ENCODE measurements around the gene ST7L.

The ST7L gene

DNA sequence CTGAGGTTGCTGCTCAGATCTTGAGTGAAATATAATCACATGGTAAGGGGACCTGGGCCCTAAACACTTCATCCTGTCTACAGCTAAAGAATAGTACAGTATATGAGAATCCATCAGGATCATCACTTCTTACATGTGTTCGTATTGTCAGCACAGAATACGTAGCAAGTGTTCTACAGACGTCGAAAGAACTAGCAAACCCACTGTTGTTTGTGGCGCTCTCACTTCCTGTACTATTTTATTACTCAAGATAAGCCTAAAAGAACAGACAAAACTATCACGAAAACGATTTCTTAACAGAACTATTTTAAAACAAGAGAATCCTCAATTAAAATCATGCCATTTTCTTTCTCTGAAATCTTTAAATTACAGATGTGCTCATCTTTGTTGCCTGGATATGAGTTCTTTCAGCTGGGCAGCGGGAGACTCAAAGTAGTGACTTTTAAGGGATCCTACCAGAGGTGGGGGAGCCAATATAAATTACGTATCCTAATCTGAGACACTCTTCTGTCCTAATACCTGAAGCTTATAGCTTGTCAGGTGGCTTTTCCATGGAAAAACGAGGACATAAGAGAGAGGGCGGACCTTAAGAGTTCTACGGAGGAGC, 724 bp downstream of the ST7L start:
- DNase-seq = no peak

DNA sequence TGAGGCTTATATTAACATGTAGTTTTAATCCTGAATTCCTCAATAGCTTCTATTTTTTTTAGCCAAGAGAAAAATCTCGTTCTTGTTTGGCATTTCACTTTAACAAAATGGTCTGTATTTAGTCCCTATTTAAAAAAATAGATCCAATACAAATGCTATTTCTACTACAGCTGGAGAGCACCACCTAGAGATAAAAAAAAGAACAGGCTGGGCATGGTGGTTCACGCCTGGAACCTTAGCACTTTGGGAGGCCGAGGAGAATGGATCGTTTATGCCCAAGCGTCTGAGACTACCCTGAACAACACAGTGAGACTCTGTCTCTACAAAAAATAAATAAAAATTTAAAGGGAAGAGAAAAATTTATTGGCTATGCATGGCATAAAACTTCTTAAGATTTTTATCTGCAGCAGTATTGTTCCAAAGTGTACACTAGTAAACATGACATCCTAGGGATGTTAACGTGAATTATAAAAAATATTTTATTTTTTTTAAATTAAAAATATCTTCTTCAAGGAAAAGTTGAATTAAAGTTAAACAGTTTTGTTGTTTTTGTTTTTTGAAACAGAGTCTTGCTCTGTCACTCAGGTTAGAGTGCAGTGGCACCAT, 4.4 kb downstream of the ST7L start:
- no peak for DNase-seq

DNA sequence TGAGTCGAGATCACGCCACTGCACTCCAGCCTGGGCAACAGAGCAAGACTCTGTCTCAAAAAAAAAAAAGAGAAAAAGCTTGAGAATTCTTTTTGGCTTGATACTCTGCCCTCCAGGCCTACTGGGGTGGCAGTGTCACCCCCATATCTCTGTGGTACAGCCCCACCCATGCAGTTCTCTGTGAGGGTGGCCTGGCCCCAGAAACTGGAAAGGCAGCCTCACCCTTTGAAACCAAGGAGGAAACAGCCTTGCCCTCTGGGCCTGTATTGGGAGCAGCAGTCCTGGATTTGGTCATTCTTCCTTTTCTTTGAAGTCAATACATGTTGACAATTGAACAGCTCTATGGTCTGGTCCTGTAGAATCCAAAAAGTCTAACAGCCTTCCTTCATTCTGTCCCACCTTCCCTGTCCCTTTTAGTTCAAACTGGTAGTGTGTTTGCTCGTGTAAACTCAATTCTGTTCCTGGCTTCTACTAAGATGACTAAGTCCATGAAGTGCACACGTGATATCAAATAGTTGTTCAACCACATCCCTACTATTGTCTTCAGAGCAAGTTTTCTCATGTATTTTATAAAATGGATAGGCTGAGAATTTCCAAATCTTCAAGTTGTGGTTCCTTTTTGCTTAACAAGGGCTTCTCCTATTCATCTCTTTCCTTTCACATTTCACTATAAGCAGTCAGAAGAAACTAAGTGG, 13.2 kb downstream of the ST7L start:
- DNase-seq = no peak

DNA sequence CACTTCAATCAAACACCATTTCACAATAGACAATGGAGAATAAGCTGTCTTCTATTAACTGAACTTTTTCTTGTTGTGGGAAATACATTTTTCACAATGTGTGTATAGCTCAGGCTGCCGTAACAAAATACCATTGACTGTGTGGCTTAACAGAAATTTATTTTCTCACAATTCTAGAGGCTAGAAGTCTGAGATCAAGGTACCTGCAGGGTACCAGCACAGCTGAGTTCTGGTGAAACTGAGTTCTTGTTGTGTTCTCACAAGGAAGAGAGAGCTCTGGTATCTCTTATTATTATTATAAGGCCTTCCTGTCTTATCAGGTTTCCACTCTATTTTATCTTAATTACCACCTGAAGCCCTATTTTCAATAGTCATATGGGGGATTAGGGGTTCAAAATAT, 15.4 kb downstream of the ST7L start:
- DNase-seq = no peak

DNA sequence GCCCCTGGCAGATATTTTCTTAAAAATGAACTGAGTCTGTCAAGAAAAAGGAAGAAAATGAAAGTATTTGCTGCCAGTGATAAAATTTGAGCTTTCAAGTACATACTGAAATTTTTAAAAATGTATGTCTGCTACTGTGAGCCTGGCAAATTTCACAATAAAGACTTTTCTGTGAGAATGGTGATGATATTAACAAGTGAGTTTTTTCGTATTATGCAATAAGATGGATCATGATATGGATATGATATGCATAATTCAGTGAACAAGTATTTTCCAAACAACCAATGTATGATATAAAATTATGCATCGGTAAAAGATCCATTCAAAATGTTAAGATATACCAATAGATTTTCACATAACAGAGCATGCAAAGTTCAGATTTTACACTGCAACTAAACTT, 15.9 kb downstream of the ST7L start:
- DNase-seq = no peak

DNA sequence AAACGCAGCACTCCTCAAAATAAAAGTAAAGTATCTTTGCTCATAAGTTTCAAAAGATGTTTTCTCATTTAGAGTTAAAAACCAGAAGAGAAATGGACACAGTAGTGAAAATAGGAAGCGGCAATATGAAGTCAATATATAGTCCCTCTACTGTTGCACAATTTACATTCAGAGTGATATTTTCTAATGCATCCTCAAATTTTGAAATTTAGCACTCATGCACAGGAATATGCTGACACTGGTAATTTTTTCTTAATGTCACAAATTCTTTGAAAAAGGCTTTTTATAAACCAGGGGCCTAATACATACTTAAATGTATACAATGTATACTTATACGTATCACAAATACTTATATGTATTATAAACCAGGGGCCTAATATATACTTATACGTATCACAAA, 19.5 kb downstream of the ST7L start:
- no peak for DNase-seq

DNA sequence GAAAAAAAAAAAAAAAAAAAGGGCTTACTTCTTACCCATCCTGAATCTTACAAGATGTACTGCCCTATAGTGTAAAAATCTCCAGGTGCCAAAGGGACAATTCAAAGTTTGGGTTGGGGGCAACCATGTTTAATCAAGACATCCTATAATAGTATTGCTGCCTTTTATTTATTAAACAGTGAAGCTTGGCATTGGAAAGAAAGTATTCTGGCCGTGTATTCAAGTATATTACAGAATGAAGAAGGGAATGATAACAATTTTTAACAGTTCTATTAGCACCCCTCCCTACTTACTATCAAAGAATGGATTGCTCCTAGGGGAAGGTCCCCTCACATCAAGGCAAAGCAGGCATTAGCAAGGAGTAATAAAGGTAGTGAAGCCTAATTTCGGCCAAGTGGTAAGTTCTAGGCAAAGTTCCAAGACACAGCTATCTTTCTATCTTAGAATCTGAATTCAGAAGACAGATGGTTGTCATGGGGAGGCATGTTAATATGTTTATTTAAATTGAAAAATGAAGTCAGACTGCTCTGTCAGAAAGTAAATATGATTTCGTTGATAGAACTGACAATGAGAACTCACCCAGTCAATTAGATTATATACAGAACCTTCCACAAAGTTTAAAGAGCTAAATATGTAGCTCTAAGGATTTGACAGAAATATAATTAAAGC, 24.6 kb downstream of the ST7L start:
- no peak for DNase-seq

DNA sequence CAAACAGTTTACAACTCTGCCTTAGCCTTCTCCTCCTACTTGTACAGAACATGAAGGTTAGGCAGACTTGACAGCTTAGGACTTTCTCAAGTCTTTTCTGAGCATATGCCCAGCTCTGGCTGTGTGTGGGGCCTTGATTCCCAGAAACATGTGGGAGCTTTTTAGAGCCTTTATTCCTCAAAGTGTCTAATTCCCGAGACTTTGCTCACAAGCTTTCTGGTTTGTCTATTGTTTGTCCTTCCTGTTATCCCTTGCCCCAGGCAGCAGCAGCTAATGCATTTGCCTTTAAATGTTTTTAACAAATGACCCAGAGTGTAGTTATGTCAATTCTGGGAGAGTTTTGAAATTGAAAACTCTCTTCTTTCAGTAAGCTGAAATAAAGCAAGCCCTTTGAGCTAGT, 29.2 kb downstream of the ST7L start:
- DNase-seq = no peak

DNA sequence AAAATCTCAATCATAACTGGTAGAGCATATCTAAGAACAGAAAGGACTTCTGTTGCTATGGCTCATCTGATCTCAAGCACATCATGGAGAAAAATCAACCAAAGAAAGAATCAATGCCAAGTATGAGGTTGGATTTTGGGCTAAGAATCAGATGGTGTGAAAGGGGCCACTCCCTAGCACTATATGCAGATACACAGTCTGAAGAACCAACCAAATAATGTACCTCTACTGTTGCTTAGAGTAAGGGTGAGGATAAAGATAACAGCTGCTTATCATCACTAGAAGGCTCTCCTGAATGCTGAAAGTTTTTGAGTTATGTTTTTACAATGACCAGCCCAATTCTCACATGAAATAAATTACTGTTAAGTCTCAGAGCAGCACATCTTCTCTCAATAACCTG, 35.6 kb downstream of the ST7L start:
- no peak for DNase-seq

DNA sequence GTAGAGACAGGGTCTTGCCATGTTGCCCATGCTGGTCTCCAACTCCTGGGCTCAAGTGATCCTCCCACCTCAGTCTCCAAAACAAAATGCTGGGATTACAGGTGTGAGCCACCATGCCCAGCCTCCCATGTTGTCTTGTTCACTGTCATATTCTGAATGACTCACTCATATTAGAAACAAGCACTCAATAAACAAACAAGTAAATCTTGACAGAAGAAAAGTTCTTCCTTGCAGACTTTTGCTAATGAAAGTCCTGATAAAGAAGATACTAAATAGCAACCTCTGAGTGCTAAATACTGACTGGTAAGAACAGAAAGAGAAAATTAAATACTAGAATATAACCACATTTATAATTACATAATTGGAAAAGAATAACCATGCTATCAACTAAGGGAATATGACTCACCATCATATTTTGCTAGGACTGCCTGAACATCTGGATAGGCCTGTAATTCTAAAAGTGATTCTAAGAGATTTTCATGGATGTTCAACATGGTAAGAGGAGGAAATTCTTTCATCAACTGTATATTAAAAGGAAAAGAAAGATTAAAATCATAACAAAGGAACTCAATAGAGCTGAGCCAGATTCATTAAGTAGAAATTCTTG, 37.3 kb downstream of the ST7L start:
- no peak for DNase-seq

DNA sequence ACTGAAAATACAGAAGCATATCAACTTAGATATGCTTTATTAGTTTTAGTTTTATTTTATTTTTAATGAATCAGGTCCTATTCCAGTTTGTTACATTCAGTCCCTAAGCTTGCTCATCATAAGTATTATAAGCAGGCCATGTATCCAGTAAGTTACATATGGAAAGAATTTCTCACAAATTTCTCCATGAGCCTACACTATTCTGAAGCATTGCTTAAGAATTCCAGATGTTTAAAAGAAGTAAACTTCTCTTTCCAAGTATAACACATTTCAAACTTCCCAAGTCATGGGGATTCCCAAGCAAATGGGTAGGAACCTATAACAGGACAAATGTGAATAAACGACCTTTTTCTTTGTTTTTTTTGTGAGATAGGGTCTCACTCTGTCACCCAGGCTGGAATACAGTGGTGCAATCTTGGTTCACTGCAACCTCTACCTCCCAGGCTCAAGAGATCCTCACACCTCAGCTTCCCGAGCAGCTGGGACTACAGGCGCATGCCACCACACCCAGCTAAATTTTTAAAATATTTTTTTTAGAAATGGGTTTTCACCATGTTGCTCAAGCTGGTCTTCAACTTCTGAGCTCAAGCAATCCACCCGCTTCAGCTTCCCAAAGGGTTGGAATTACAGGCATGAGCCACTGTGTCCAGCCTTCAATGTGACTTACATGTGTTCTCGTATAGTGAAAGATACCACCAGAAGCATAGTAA, 39.0 kb downstream of the ST7L start:
- DNase-seq = no peak

DNA sequence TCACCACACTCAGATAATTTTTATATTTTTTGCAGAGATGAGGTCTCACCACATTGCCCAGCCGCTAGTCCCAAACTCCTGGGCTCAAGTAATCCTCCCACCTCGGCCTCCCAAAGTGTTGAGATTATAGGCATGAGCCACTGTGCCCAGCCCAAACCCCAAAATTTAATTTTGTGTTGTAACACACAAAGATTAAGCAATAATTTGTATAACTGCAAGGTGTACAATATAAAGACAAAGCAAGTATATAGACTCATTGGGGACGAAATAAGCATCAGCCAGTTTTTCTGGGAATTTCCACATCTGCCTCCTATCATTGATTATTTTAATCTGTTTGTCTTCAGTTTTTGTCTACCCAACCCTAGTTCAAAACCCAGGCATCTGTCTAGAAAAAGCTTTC, 42.7 kb downstream of the ST7L start:
- DNase-seq = no peak

DNA sequence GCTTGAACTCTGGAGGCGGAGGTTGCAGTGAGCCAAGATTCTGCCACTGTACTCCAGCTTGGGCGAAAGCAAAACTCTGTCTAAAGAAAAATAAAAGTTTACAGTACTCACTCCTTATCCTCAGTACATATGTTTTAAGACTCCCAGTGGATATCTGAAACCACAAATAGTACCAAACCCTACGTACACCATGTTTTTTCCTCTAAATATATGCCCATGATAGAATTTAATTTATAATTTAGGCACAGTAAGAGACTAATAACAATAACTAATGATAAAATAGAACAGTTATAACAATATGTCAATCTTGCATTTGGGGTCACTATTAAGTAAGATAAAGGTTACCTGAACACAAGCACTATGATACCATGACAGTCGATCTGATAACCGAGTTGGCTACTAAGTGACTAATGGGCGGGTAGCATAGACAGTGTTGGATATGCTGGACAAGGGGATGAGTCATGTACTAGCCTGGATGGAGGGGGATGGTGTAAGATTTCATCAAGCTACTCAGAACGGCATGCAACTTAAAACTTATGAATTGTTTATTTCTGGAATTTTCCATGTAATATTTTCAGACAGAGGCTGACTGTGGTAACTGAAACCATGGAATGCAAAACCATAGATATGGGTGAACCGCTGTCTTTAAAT, 43.7 kb downstream of the ST7L start:
- DNase-seq = no peak

DNA sequence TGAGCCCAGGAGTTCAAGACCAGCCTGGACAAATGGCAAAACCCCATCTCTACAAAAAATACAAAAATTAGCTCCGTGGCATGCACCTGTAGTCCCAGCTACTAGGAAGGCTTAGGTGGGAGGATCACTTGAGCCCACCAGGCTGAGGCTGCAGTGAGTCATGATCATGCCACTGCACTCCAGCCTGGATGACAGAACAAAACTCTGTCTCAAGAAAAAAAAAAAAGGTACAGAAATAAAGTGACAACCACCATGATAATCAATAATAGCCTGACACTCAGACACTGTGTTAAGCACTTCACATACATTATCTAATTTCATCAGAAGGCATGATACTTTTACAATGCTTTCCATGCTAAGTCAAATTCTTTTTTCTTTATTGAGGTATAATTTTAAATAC, 53.1 kb downstream of the ST7L start:
- no peak for DNase-seq

DNA sequence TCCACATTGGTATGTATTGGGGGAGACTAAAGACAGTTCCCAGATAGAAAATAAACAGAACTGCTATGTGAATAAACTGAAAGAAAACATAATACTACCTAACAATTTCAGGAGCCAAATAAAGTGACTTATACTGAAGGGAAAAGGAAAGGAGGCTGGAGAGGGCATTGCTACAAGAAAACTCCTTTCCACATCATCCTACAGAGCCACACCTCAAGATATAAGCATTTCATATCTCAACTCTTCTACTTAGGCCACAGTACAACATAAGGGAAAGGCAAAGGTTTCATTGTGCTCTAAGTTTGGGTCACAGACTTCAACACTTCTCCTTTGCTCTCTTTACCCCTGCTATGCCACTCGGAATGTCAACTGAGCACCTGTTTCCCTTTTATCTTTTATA, 54.9 kb downstream of the ST7L start:
- no peak for DNase-seq

DNA sequence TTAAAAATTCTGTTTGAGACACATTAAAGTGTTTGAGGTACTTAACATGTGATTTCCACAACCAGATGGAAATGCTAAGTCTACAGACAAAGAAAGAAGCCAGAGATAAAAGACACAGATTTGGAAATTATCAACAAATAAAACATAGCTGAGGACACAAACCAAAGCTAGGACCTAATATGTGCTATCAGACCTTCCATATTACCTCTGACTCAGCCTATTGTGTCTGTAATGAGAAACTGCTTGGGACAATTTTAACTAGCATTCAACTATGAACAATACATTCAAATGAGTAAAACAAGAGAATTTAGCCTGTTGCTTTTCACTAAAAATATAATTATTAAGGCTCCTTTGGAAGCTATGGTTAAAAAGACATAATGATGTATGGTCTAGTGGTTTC, 55.6 kb downstream of the ST7L start:
- no peak for DNase-seq

DNA sequence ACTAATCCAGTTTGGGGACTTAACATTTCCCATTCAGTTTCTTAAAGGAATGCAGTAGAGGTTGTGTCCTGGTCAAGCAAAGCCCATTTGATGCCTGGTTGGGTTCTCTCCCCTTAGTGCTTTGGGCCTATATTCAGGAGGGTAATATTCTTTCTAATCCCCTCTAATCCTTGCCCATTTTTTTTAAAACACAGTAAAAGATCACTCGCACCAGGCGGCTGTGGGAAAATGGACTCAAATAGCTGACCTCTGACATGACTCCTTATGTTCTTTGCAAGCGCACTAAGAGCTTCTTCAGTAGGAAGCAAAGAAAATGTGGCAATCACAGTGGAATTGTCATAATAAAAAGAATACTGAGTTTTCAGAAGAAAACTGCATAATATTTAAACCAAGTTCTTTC, 60.3 kb downstream of the ST7L start:
- no peak for DNase-seq

DNA sequence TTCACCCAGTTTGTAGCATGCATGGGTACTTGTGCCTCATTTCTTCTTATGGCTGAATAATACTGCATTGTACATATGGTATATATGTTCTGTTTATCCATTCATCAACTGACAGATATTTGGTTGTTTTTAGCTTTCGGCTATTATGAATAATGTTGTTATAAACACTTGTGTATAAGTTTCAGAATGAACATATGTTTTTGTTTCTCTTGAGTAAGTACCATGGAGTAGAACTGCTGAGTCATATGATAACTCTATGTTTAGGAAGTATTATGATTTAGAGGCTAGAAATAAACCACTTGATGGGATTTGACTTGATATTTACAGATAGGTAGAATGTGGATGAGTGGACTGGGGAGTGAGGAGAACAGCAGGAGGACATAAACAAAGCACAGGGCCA, 61.6 kb downstream of the ST7L start:
- DNase-seq = no peak

DNA sequence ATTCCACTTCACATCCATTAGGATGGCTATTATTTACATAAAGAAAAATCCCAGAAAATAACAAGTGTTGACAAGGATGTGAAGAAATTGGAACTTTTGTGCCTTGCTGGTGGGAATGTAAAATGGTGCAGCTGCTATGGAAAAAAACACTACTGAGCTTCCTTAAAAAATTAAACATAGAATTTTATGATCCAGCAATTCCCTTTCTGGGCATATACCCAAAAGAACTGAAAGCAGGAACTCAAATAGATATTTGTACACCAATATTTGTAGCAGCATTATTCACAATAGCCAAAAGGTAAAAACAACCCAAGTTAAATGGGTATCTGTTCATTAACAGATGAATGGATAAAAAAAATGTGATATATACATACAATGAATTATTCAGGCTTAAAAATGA, 64.5 kb downstream of the ST7L start:
- DNase-seq = no peak

DNA sequence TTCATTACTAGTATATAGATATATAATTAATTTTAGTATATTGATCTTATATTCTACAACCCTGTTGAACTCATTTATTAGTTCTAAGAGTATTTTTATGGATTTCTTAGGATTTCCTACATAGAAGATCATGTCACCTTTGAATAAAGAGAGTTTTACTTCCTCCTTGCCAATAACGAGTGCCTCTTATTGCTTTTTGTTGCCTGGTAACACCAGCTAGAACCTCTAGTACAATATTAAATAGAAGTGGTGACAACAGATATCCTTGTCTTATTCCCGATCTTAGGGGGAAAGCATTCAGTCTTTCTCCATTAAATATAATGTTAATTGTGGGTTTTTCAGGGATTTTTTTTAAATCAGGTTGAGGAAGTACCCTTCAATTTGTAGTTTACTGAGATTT, 69.4 kb downstream of the ST7L start:
- DNase-seq = no peak

DNA sequence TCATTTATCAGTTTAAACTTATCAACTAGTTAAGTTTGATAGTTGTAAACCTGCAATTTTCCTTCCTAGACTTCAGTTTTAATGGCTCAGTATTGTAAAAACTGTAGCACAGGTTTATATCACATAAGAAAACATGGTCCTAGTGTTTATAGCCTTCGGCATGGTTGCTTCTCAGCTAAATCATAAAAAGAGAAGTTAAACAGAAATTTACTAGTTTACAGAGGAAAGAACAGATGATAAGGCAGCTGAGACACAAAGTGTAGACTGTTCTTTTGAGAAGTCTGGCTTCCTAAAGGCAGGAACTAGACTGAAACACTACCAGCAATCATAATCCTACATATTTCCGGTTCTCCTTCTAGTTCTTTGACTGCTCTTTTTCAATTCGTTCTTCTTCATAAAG, 70.4 kb downstream of the ST7L start:
- DNase-seq = no peak

DNA sequence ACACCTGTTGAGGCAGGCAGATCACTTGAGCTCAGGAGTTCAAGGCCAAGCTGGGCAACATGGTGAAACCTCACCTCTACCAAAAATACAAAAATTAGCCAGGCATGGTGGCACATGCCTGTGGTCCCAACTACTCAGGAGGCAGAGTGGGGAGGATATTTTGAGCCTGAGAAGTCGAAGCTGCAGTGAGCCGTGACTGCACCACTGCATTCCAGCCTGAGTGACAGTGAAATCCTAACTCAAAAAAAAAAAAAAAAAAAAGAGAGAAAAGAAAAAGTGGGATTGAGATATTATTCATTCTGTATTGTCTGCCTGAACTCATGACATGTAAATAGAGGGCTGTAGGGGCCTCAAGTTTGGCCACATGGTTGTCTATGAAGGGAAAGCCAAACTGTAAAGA, 72.9 kb downstream of the ST7L start:
- DNase-seq = no peak

DNA sequence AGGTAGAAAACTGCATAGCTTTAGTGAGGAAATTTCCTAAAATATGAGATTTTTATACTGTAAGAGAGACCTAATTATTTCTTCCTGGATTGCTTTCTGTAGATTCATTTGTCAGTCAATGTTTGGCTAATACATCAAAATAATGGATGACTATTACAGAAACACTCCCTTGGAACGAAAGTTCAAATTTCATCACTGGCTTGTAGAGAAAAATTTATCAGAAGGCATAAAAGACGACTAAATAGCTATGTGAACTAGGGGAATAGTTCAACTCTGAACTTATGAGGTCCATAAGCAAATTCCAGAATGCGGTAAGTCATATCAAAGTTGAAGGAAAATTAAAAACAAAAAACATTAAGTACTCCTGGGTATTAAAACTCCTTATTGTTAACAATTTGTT, 74.2 kb downstream of the ST7L start:
- no peak for DNase-seq
